Stimulated activated CD8-positive, alpha-beta memory T cell treated with anti-CD3 and anti-CD28 coated beads, Interleukin-12 subunit alpha, Interleukin-12 subunit beta, amount 100 ng/mL, for 24 hours (primary cell): ENCODE results near the gene FAM186B.
"Not testable (repeated sequence)": the region's sequence is repeated elsewhere in the genome, so short reads cannot be mapped to it uniquely, and the experiment has no call there.

Experiments used
- DNase-seq: peaks from one replicate; pipeline ENCODE4 v3.0.0-alpha.2; 2020; ENCODE audit errors: extremely low read depth

FAM186B gene, protein sequence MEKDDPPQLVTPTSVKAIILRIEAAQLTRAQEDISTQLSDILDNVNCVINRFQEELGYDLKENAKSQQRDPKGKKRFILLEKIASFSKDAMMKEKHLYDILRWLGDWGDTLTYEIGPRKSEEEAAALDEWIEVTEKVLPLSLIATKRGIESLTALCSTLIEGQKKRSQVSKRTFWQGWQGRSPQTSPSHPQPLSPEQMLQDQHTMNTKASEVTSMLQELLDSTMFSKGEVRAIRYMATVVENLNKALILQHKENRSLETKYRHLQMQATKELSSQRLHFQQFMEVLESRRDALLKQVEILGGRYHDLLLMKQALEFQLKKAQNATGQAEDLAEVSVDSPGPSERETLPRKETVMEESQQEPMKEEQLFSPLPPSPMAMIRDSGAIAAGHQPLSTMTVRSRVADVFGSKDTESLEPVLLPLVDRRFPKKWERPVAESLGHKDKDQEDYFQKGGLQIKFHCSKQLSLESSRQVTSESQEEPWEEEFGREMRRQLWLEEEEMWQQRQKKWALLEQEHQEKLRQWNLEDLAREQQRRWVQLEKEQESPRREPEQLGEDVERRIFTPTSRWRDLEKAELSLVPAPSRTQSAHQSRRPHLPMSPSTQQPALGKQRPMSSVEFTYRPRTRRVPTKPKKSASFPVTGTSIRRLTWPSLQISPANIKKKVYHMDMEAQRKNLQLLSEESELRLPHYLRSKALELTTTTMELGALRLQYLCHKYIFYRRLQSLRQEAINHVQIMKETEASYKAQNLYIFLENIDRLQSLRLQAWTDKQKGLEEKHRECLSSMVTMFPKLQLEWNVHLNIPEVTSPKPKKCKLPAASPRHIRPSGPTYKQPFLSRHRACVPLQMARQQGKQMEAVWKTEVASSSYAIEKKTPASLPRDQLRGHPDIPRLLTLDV

DNA sequence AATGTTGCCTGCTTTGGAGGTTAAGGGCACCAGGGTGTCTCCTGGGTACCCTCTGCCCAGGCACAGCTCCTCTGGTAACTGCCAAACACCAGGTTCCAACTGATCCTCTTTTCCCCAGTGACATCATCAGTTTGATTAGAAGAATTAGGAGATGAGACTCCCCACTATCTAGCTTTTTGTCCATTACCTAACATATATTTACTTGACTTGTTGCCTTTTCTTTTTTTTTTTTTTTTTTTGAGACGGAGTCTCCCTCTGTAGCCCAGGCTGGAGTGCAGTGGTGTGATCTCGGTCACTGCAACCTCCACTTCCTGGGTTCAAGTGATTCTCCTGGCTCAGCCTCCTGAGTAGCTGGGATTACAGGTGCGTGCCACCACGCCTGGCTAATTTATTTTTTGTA lies at the start of gene FAM186B:
Gene FAM186B, minus strand, starts transcription at position 101 of the 400 bp plus-strand sequence. CDS start 162 bp downstream, outside the sequence.
- DNase-seq, result not testable (repeated sequence)

DNA sequence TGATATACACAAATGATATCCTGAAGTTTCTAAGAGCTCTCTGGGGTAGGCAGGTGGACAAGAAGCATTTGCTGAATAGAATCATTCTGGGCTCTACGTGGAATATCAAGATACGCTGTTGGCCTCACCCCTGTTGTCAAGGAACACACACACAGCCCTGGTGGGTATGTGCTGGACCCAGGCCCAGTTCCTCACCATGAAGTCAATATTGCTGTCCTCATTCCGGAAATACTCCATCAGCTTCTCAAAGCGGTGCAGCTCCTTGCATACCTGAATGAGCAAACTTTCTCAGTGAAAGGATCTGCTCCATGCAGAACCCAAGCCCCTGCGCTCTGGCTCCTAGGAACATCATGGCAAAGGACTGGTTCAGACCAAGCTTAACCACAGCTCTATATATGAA lies 49.3 kb upstream of the FAM186B start:
- DNase-seq, result no peak

DNA sequence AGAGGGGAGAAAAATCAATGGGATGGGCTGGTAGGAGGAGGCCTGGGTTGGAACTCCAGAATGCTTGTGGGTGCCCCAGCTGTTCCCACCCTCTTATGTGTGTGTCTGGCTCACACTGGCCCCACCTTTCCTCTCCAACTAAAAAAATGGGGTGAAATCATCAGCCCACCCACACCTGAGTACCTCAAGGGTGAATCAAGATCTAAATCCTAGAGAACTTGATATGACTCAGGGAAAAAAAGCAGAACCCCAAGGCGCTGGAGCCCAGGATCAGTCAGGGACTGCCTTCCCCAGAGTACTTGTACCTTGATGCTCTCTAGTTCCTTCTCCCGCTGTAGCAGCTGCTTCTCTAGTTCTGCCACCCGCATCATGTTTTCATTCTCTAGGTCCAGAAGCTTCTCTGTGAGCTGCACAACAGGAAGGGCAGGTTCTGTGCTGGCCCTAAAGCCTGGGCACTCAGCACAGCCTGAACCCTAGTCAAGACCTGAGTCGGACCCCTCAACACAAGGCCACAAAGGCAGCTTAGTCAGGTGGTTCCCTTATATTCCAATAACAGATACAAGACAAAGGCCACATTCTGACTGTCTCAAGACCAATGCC lies 47.6 kb upstream of the FAM186B start:
- no peak for DNase-seq

DNA sequence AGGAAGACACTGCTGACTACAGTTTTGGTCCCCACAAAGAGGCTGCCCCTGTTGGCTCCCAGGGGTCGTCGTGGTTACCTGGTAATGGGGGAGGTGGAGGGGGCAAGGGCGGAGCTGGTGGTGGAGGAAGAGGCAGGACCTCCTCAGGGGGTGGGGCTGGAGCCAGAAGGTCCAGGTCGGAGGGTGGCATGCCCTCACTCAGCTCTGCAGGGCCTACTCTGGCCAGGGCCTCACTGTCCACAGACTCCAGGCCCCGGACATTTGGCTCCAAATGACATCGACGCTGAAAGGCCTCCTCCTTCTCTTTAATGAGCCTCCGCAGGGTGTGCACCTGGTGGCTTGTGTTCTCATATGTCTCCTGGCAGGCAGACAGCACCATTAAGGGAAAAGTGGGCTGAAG lies 46.4 kb upstream of the FAM186B start:
- DNase-seq, result no peak

DNA sequence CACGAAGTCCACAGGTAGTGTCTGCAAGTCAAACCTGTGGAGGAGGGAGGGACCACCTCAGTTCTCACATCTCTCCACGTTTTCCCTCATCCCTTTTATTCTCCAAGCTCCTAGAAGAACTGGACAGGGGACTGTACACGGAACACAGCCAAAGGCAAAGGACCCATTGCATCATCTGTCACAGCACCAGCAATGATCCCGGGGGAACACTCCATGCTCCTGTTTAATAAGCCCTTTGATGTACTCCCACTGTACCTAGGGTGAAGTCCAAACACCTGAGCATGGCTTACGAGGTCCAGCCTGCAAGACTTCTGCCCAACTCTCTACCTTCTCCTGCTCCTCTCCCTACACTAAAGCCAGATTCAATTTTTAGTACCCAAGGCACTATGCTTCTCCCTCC lies 44.5 kb upstream of the FAM186B start:
- DNase-seq, result no peak

DNA sequence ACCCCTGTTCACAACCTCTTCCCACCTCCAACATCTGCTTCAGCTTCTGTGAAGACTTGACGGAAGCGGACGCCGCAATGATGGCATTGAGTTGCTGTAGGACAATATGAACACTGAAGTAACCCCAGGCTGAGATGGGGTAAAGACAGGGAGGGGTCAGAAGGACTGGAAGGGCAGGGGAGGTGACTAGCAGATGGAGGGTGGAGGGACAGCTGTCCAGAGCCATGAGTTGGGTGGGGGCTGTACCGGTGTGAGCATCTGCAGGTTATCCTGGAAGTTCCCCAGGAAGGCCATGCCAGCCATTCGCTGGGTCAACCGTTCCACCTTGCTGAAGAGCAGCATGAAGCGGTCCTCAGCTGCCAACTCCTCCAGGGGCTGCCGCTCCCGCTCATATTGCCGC lies 44.0 kb upstream of the FAM186B start:
- DNase-seq, result no peak

DNA sequence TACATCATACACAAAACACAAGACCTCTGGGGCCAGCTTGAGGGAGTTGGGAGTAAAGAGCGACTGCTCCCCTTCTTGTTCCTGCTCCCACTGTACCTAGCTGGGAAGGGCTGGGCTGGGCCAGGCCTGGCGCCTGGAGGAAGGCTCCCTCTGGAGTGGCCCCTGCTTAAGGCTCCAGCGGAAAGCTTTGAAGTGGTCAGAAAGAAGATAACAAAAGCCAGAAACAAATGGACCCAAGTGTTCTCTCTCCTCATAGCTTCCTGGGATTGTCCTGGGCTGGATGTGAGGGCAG lies 43.2 kb upstream of the FAM186B start:
- no peak for DNase-seq

DNA sequence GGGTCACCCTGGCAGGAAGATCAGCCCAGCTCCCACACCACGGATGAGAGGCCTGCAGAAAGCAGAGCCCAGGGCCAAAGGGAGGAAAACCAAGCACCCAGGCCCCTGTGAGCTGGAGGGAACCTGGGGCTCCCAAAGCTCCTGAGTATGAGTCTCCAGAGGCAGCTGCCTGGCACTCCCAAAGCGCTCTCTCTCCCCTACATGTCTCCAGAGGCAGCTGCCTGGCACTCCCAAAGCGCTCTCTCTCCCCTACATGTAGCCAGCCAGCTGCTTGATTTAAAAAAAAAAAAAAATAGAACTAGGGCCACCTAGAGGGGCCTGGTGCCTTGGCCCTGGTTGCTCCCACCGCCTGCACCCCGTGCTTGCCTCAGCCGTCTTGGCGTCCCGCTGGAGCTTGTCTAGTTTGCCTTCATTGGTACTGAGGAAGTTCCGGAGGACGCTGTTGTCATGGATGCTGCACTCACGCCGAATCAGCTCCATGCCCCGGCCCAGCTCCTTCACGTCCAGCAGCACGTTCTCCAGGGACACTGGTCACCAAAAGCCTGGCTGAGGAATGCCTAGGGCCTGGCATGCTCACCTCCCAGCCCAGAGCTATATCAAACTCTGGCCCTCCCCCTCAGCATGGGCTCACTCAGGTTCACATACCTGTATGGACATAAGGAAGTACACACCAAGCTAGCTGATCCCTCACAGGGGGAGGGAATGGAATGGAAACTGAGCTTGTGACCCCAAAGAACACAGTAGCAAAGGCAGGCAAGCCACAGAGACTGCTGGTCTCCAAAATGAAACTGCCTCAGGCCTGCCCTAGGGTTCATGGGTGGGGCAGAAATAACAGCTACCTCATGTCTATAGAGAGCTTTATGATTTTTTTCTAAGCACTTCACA lies 42.6 kb upstream of the FAM186B start:
- no peak for DNase-seq

DNA sequence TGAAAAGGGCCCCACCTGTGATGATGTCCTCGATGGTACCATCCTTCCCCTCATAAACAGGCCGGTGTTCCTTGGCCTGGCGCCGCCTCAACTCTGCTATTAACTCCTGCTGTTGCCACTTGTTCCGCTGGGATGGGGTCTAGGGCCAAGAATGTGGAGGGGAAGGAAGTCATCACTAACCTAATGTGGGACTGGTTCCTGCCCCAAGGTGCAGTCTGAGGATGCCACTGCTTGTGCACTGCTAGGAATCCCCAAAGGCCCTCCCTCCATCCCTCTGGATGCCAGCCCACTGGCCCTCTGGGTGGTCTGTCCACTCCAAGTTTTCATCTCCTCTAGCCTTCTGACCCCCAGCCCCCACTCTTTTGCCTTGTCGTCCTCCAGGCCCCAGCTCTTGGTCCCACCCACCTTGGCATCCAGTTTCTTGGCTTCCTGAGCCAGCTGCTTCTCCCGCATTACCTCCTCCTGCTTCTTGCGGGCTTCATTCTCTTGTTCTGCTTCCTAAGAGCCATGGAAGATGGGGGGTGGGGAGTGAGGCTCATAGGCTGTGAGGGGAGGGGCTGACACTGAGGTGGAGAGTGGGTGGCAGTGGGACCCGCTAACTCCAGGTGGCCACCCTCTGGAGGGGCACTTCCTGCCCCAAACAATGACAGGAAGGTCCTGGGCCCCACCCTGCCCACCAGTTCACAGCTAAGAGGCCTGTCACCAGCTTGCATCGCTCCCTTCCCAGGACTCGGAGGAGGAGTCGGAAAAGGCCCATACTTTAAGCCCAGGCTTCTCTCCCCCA lies 41.6 kb upstream of the FAM186B start:
- DNase-seq, result no peak

DNA sequence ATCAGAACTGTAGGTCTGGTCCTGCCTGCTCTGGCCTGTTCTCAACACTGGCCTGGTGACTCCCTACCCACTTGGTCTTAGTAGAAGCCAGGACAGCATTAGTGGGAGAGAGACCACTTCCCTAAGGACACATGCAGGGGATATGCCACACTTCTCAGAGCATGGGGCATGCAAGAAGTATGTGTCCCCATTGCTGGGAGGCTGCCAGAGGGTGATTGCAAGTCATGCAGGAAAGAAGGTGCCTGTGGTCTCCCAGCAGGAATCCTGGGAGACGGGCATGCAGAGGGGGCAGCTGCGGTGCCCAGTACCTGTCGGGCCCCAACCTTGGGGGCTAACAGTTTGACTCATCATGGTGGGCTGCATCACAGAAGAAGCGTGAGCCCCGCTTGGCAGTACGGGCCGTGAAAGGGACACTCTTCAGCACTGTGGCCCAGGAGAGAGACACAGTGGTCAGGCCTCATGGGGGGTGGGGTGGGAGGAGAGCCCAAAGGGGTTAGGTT lies 40.9 kb upstream of the FAM186B start:
- no peak for DNase-seq

DNA sequence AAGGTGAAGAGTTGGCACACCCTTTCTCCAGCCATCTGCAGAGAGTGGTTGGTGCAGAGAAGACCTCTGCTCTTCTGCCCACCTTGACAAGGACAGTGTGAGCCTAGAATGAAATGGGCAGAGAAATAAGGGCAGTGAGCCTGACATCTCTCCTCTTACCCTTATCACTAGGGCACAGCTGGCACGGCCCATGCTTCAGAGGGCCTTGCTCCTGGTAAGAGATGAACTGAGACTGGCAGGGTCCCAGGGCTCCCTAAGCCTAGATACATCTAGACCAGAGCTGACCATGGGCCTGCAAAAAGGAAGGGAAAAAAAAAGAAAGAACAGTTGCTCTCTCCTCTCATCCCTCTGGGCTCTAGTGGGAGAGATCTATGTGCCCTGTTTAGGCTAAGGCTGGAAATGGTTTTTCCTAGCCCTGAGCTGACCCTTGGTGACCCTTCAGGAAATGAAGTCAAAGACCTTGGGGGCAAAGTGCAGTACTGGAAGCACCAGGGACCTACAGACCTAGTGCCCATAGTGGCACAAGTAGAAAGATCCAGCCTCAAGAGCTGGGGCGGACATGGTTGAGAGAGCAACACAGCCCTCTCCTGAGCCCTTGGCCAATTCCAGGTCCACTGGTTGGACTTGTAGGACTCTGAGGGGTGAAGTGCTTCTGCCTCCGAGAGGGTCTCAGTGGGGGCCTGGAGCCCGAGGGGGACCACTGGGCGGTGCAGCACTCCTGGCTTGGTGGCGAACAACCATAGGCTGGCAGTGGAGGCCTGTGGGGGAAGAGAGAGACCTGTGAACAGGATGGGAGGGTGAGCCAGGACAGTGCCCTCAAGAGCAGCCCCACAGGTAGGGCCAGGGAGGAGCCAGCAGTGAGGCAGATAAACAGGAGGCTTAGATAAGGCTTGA lies 40.0 kb upstream of the FAM186B start:
- DNase-seq, result no peak

DNA sequence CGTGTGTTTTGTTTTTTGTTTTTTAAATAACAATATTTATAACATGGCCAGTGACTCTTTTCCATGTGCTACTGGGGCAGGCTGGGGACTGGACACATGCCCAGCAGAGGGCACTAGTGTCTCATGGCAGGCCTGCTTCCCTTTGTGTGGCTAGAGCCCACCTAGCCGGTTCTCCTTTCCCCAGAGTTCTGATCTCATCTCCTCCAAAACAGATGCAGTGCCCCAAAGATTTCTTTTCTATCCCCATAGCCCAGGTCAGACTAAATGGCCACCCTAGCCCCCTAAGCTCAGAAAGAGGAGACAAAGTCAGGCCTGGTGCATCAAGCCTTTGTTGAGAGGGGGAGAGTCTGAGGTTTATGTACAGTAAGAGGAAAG lies 39.2 kb upstream of the FAM186B start:
- peak; percentile 46 for DNase-seq

DNA sequence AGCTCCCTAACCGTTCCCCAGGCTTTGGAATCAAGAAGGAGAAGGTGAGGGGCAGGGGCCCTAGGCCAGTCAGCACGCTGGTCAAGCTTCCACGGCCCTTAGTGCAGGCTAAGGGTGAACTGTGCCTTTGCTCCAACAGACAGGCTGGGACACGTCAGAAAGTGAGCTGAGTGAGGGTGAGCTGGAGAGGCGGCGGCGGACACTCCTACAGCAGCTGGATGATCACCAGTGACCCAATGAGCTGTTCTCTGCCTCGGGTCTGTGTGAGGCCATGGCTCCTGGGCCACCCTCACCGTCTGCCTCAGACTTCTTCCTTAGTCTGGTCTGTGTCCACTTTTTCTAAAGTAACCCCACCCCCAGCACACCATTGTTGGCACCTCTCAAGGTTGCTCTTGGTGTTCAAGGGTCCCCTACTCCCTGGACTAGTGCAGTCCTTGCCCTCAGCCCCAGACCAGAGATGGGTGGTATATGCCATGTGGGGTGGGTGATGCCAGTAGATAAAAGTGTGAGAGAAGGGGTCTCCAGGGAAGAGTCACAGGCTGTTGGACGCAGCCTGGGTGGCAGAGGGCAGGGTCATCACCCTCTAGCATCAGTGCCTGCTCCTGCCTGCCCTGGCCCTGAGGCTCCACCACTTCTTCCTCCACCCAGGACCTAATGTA lies 38.7 kb upstream of the FAM186B start:
- DNase-seq, result no peak

DNA sequence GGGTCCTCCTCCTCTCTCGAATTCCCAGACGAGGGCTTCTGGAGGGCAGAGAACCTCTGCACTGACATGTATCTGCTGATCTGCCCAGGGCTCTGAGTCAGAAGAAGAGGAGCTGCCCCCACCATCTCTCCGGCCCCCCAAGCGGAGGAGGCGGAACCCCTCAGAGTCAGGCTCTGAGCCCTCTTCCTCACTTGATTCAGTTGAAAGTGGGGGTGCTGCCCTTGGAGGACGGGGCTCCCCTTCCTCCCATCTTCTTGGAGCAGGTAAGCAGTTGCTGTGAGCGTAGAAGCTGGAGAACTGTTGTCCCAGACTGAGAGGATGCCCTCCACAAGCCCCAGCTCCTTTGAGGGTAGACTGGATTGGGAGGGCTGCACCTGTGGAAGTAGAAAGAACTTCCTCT lies 37.7 kb upstream of the FAM186B start:
- no peak for DNase-seq

DNA sequence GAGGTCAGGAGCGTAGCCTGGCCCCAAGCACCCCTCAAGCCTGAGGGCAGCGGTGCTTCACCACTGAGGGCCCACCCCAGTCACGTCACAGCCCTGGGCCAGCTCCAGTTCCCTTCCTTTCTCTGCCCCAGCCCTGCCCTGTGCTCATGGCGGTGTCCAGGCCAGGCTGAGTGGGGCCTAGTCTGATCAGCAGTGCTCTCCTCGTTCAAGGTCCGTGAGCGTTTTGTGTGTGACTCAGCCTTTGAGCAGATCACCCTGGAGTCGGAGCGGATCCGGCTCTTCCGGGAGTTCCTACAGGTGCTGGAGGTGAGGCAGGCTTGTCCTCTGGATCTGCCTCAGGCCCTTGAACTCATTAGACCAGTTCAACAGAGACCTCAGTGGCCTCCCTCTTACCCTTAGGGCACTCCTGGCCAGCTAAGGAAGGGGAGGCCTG lies 36.9 kb upstream of the FAM186B start:
- DNase-seq, result no peak

DNA sequence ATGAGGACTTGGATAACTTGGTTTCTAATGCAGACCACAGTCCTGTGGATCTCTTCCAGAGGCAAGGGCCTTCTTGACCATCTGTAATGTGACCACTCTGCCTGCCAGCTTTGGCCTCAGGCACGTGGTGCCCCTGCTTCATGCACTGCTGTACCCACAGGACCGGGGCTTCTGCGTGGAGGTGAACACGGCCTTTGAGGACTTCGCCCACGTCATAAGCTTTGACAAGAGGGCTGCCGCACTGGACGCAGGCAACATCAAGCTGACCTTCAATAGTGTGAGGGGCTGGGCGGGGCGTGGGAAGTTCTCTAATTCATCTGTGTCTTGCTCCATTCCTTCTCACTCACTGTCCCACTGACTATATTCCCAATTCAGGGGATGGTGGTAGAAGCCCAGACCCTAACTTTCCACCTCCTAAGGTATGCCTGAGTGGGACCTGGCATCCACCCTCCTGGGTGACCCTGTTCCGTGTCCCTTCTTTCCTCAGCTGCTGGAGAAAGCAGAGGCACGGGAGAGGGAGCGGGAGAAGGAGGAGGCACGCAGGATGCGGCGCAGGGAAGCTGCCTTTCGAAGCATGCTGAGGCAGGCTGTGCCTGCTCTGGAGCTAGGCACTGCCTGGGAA lies 36.4 kb upstream of the FAM186B start:
- no peak for DNase-seq

DNA sequence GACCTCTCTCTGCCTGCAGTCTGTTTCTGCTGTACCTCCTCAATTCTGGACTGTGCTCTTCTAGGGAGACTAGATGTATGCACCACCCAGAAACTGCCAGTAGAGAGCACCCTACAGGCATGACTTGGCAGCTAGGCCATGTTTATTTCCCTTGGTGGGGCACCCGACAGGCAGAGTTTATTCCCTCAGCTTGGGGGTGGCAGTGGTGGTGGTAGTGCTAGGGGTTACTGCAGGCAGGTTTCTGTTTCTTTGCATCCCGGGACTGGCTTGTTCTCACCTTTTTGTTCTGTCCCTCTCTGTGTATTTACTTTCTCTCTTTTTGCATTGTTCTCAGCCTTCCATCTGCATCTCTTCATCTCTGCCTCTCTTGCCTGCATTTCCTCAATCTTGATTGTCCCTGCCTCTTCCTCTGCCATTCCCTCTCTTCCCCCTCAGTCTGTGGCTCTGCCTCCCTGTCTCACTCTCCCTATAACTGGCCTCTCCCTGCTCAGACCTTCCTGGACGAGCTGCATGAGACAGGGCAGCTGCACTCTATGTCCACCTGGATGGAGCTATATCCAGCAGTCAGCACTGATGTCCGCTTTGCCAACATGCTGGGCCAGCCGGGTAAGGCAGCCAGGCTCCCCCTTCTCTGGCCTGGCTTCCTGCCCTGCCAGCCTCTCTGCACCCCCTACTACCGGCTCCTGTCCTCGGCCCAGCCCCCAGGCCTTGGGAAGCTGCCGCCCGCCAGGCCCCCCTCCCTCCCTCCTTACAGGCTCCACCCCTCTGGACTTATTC lies 31.7 kb upstream of the FAM186B start:
- DNase-seq, result no peak

DNA sequence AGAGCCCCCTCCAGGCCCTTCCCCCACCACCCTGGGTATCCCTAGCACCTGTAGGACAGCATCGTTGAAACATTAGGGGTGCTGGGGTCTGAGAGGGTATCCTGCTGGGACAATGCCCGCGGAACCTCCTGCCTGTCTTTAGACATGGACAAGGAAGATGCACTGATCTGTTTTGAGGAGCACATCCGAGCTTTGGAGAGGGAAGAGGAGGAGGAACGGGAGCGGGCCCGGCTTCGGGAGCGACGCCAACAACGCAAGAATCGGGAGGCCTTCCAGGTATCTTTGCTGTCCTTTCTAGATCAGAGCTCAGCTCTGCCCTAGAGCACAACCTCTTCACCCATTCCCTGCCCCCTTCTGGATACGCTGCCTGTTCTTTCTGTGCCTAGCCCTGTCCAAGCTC lies 31.1 kb upstream of the FAM186B start:
- no peak for DNase-seq
